ENCODE data around the gene SSR4.

The SSR4 gene

DNA sequence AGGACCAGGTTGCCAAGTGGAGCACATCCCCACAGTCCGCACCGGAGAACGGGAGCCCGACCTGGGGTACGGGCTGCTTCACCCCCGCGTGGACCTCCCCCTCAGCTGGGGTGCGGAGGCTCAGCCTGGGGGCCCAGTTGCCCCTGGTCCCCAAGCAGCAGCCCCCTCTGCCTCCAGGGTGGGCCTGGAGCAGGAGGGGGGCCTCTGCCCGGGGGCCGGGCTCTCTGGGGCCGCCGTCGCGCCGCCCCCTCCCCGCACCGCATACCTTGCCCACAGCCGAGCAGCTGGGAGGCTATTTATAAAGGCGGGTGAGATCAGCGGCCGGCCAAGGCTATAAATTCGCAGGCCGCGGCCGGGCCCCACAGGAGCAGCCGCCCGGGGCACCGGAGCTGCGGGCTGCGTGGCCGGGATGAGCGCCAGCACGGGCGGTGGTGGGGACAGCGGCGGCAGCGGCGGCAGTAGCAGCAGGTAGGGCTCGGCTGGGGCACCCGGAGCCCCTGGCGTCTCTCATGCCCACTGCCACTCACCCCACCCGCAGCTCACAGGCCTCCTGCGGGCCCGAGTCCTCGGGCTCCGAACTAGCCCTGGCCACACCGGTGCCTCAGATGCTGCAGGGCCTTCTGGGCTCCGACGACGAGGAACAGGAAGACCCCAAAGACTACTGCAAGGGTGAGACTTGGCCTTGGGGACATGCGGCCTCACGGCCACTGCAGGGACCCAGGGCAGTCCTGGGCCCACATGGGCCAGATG, 13.6 kb upstream of the SSR4 start, which contains the start of gene SRPK3:
Gene SRPK3 (plus strand): TSS at position 364 of the 750 bp plus-strand sequence. CDS start 46 bp downstream, at position 410.
- no peak within 1 kb of the TSS for H3K4me2 ChIP-seq (ENCODE audit: low read length)
- H3F3A ChIP-seq (ENCODE audit: control insufficient read depth, insufficient read depth) = no peaks in the 10 kb centered on the region
- H3K9me2 ChIP-seq (replicated peaks; ENCODE audit: control insufficient read depth, low read length) = no peaks in the 10 kb centered on the region
- H3K9me3 ChIP-seq (ENCODE audit: control insufficient read depth, insufficient read depth, low read length) = no peaks in the 10 kb centered on the region
- no peak within 1 kb of the TSS for H3K27ac ChIP-seq (ENCODE audit: low read depth, low read length)
- H3K27me3 ChIP-seq (ENCODE audit: control insufficient read depth, low read length) = no peaks in the 10 kb centered on the region
- H3K4me3 ChIP-seq (ENCODE audit: low read length) = no peak within 1 kb of the TSS
- H3K36me3 ChIP-seq (ENCODE audit: control insufficient read depth, low read length) = no peaks in the 10 kb centered on the region
- H4K20me1 ChIP-seq (ENCODE audit: control insufficient read depth, insufficient read depth, low read depth, low read length) = no peaks in the 10 kb centered on the region
- TF ChIP-seq EZH2phosphoT487 (IDR thresholded peaks at IDR 0.05; ENCODE audit: borderline replicate concordance, low read length) = no peak
- TF ChIP-seq, protein P1, sequence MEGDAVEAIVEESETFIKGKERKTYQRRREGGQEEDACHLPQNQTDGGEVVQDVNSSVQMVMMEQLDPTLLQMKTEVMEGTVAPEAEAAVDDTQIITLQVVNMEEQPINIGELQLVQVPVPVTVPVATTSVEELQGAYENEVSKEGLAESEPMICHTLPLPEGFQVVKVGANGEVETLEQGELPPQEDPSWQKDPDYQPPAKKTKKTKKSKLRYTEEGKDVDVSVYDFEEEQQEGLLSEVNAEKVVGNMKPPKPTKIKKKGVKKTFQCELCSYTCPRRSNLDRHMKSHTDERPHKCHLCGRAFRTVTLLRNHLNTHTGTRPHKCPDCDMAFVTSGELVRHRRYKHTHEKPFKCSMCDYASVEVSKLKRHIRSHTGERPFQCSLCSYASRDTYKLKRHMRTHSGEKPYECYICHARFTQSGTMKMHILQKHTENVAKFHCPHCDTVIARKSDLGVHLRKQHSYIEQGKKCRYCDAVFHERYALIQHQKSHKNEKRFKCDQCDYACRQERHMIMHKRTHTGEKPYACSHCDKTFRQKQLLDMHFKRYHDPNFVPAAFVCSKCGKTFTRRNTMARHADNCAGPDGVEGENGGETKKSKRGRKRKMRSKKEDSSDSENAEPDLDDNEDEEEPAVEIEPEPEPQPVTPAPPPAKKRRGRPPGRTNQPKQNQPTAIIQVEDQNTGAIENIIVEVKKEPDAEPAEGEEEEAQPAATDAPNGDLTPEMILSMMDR (IDR thresholded peaks at IDR 0.05; ENCODE audit: low read depth, low read length, poor library complexity, severe bottlenecking) = no peak
- no peaks in the 10 kb centered on the region for H3K4me1 ChIP-seq (ENCODE audit: control insufficient read depth, low read length)
- H3K79me2 ChIP-seq (ENCODE audit: control insufficient read depth, low read length) = no peaks in the 10 kb centered on the region

DNA sequence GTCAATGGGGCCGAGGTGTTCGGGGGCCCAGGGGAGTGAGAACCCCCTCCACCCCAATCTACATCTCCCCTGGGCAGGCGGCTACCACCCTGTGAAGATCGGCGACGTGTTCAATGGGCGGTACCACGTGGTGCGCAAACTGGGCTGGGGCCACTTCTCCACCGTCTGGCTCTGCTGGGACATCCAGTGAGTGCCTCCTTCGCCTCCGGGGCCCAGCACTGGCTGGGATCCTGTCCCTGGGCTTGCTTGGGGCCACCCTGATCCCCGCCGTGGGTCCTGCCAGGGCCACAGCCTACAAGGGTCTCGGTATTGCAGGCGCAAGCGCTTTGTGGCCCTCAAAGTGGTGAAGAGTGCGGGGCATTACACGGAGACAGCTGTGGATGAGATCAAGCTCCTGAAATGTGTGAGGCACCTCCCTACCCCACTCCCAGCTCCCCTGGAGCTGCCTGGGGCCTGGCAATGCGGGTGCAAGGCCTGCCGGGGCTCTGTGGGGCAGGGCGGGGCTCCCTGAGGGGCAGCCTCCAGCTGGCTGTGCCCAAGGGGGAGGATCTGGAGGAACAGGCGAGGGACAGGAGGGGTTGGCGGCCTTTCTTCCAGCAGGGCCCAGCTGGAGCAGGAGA, 12.9 kb upstream of the SSR4 start:
- no peaks in the 10 kb centered on the region for H3K27me3 ChIP-seq (ENCODE audit: control insufficient read depth, low read length)
- H3K9me2 ChIP-seq (replicated peaks; ENCODE audit: control insufficient read depth, low read length) = no peaks in the 10 kb centered on the region
- no peaks in the 10 kb centered on the region for H4K20me1 ChIP-seq (ENCODE audit: control insufficient read depth, insufficient read depth, low read depth, low read length)
- no peak overlapping the region for H3K4me2 ChIP-seq (ENCODE audit: low read length)
- H3K9me3 ChIP-seq (ENCODE audit: control insufficient read depth, insufficient read depth, low read length) = no peaks in the 10 kb centered on the region
- no peaks in the 10 kb centered on the region for H3F3A ChIP-seq (ENCODE audit: control insufficient read depth, insufficient read depth)
- TF ChIP-seq, protein P1 (IDR thresholded peaks at IDR 0.05; ENCODE audit: low read depth, low read length, poor library complexity, severe bottlenecking) = no peak
- no peak for TF ChIP-seq EZH2phosphoT487 (IDR thresholded peaks at IDR 0.05; ENCODE audit: borderline replicate concordance, low read length)
- no peak overlapping the region for H3K4me3 ChIP-seq (ENCODE audit: low read length)
- no peaks in the 10 kb centered on the region for H3K36me3 ChIP-seq (ENCODE audit: control insufficient read depth, low read length)
- no peaks in the 10 kb centered on the region for H3K4me1 ChIP-seq (ENCODE audit: control insufficient read depth, low read length)
- H3K79me2 ChIP-seq (ENCODE audit: control insufficient read depth, low read length) = no peaks in the 10 kb centered on the region
- H3K27ac ChIP-seq (ENCODE audit: low read depth, low read length) = no peak overlapping the region

DNA sequence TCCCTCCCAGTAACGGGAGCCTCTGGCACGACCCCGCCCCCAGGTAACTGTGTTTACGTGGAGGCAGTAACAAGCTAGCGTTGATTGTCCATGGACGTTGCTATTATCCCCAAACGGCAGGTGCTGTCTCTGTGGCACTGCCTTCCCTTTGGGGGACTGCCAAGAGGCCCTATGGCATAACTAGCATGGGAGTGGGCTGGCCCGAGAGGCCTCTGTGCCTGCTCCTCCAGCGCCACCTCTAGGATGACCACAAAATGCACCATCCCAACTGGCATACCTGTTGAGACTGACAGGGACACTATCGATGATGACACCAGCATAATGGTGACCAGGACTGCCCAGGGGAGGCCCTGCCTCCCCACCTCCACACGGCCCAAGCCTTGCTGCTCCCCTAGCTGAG, 12.2 kb upstream of the SSR4 start:
- TF ChIP-seq EZH2phosphoT487 (IDR thresholded peaks at IDR 0.05; ENCODE audit: borderline replicate concordance, low read length) = no peak
- TF ChIP-seq, protein P1 (IDR thresholded peaks at IDR 0.05; ENCODE audit: low read depth, low read length, poor library complexity, severe bottlenecking) = no peak
- H3K4me1 ChIP-seq (ENCODE audit: control insufficient read depth, low read length) = no peaks in the 10 kb centered on the region
- no peak overlapping the region for H3K27ac ChIP-seq (ENCODE audit: low read depth, low read length)
- H3K4me3 ChIP-seq (ENCODE audit: low read length) = no peak overlapping the region
- no peaks in the 10 kb centered on the region for H3K9me2 ChIP-seq (replicated peaks; ENCODE audit: control insufficient read depth, low read length)
- H3K79me2 ChIP-seq (ENCODE audit: control insufficient read depth, low read length) = no peaks in the 10 kb centered on the region
- H3F3A ChIP-seq (ENCODE audit: control insufficient read depth, insufficient read depth) = no peaks in the 10 kb centered on the region
- H3K36me3 ChIP-seq (ENCODE audit: control insufficient read depth, low read length) = no peaks in the 10 kb centered on the region
- no peaks in the 10 kb centered on the region for H4K20me1 ChIP-seq (ENCODE audit: control insufficient read depth, insufficient read depth, low read depth, low read length)
- H3K4me2 ChIP-seq (ENCODE audit: low read length) = no peak overlapping the region
- no peaks in the 10 kb centered on the region for H3K9me3 ChIP-seq (ENCODE audit: control insufficient read depth, insufficient read depth, low read length)
- no peaks in the 10 kb centered on the region for H3K27me3 ChIP-seq (ENCODE audit: control insufficient read depth, low read length)

Measured in DOHH2 (cell line).